Thyroid gland (tissue), 4 donors: ENCODE results near the gene RIMBP2. TPM values are rescaled to one million over a fixed set of nuclear protein-coding genes. Genes with fewer than 3 reads are reported as not detected.

ENCODE experiments used
- DNase-seq, 2 donors: peaks; one replicate each; pipeline ENCODE4 v3.0.0-alpha.2; 2019
- H3K27ac ChIP-seq, 3 donors: fragments of 200-600 bp; sonication (generic); 1 replicate in 2 of 3; 2 replicates in 1 of 3; pipeline ENCODE4 v1.5.1; 2016 to 2019; ENCODE audit warnings: mild to moderate bottlenecking in 1 of 3, moderate library complexity in 1 of 3
- H3K27me3 ChIP-seq: fragments of 200-600 bp; sonication (generic); one replicate; pipeline ENCODE4 v1.5.1; 2019
- H3K36me3 ChIP-seq, 2 donors: fragments of 200-600 bp; sonication (generic); one replicate each; pipeline ENCODE4 v1.5.1; 2016 to 2019
- H3K4me1 ChIP-seq, 2 donors: fragments of 200-600 bp; sonication (generic); one replicate each; pipeline ENCODE4 v1.5.1; 2017 to 2019
- H3K4me3 ChIP-seq, 3 donors: fragments of 200-600 bp; sonication (generic); replicated peaks in 1 of 3; 1 replicate in 2 of 3; 2 replicates in 1 of 3; pipeline ENCODE4 v1.5.1; 2016; ENCODE audit warnings: mild to moderate bottlenecking in 1 of 3
- H3K9me3 ChIP-seq: fragments of 200-600 bp; sonication (generic); one replicate; pipeline ENCODE4 v1.5.1; 2017
- CTCF ChIP-seq, 6 experiments: fragments of 200-600 bp in 3 of 6; fragments of 450-650 bp in 3 of 6; sonication (generic) in 3 of 6; IDR thresholded peaks; one replicate each; pipeline ENCODE4 v1.5.1; 2016 to 2019; ENCODE audit warnings: antibody characterized with exemption in 6 of 6, mild to moderate bottlenecking in 2 of 6, inconsistent platforms in 1 of 6, moderate library complexity in 1 of 6
- POLR2A ChIP-seq, 2 donors: fragments of 450-650 bp; IDR thresholded peaks; one replicate each; pipeline ENCODE4 v1.6.1; 2017; ENCODE audit warnings: antibody characterized with exemption in 2 of 2, mild to moderate bottlenecking in 2 of 2, moderate library complexity in 1 of 2
- WGBS, 2 donors: methylation state at CpG; one replicate each; pipeline ENCODE4 v1.1.5; 2017; 5-methylcytosine and 5-hydroxymethylcytosine counted together
- intact Hi-C: fragments of 100-400 bp; cut with DNase I; formaldehyde crosslinking; loops from one replicate; pipeline ENCODE4 v1.15.1; 2023
- total RNA-seq, 4 donors: library from RNA; depleted of rRNA; stranded (reverse); fragments of >200 nt; gene quantifications; one replicate each; pipeline ENCODE4 v1.2.3, GENCODE V29; 2016

The RIMBP2 gene
- total RNA-seq, 4 donors from 2014 or later: 0.11 to 2.2 (median 0.63) TPM

GRCh38 chr12:130530429-130530828, 185.7 kb downstream of the RIMBP2 start:
- no peaks in the 10 kb centered on the region for H3K9me3 ChIP-seq
- no peaks in the 10 kb centered on the region for H3K27me3 ChIP-seq
- TF ChIP-seq CTCF (IDR thresholded peaks at IDR 0.05): no peak
- no peak for TF ChIP-seq POLR2A (IDR thresholded peaks at IDR 0.05)
- H3K36me3 ChIP-seq: no peaks in the 10 kb centered on the region
- intact Hi-C loops: no loop called here
- H3K4me3 ChIP-seq: no peak overlapping the region
- DNase-seq: no peak
- no peaks in the 10 kb centered on the region for H3K4me1 ChIP-seq
- no peak overlapping the region for H3K27ac ChIP-seq

- H3K27ac ChIP-seq: no peak overlapping the region
- no peaks in the 10 kb centered on the region for H3K27me3 ChIP-seq
Observed at GRCh38 chr12:130529781-130530180, 186.3 kb downstream of the RIMBP2 start.

GRCh38 chr12:130527239-130527638, 188.9 kb downstream of the RIMBP2 start:
- Histone ChIP-seq H3K36me3 (no peaks in the 10 kb centered on the region), H3K9me3 (no peaks in the 10 kb centered on the region), H3K27me3 (no peaks in the 10 kb centered on the region), H3K4me3 (no peak overlapping the region), H3K27ac (no peak overlapping the region), H3K4me1 (no peaks in the 10 kb centered on the region)
- TF ChIP-seq POLR2A (IDR thresholded peaks at IDR 0.05): no peak
- intact Hi-C loops: no loop called here
- no peak for DNase-seq
- WGBS, 2 donors: 43 to 53% methylated on average over 2 of the region's 2 CpGs

More at GRCh38 chr12:130529781-130530180, 186.3 kb downstream of the RIMBP2 start:
- no peaks in the 10 kb centered on the region for H3K9me3 ChIP-seq
- H3K4me1 ChIP-seq: no peaks in the 10 kb centered on the region
- intact Hi-C loops: no loop called here
- no peaks in the 10 kb centered on the region for H3K36me3 ChIP-seq
- TF ChIP-seq POLR2A (IDR thresholded peaks at IDR 0.05) (no peak), CTCF (IDR thresholded peaks at IDR 0.05) (no peak)
- WGBS, 2 donors: 91 to 95% methylated on average over 4 of the region's 4 CpGs
- DNase-seq: no peak
- H3K4me3 ChIP-seq: no peak overlapping the region

- H3K27me3 ChIP-seq: no peaks in the 10 kb centered on the region
- no peaks in the 10 kb centered on the region for H3K9me3 ChIP-seq
- no peaks in the 10 kb centered on the region for H3K4me1 ChIP-seq
- DNase-seq: peak; percentile 21 to 50
- TF ChIP-seq POLR2A (IDR thresholded peaks at IDR 0.05) (no peak), CTCF (IDR thresholded peaks at IDR 0.05) (no peak)
- 5 to 10% methylated on average over 6 of the region's 6 CpGs for whole genome bisulfite sequencing, 2 donors
- no peak overlapping the region for H3K27ac ChIP-seq
- H3K4me3 ChIP-seq: no peak overlapping the region
- no peaks in the 10 kb centered on the region for H3K36me3 ChIP-seq
- intact Hi-C loops: no loop called here
Observed at GRCh38 chr12:130526813-130527212, 189.3 kb downstream of the RIMBP2 start.

GRCh38 chr12:130525384-130526172, 190.5 kb downstream of the RIMBP2 start:
- DNase-seq: no peak
- intact Hi-C loops: no loop called here
- TF ChIP-seq CTCF (IDR thresholded peaks at IDR 0.05): no peak
- TF ChIP-seq POLR2A (IDR thresholded peaks at IDR 0.05): no peak
- Histone ChIP-seq H3K4me1 (no peaks in the 10 kb centered on the region), H3K4me3 (no peak overlapping the region), H3K9me3 (no peaks in the 10 kb centered on the region), H3K27ac (no peak overlapping the region), H3K27me3 (no peaks in the 10 kb centered on the region), H3K36me3 (no peaks in the 10 kb centered on the region)
- WGBS, 2 donors: 80 to 88% methylated on average over 8 to 10 of the region's 10 CpGs
